Subcutaneous adipose tissue (tissue), 4 donors: Measurements from ENCODE around the gene HDAC8. TPM values are rescaled to one million over a fixed set of nuclear protein-coding genes. Genes with fewer than 3 reads are reported as not detected.

ENCODE experiments used
- CTCF ChIP-seq: fragments of 450-650 bp; IDR thresholded peaks from one replicate; pipeline ENCODE4 v1.5.1; 2016; ENCODE audit warnings: low read depth, mild to moderate bottlenecking, control low read depth, antibody characterized with exemption, moderate library complexity
- total RNA-seq, 4 donors: library from RNA; depleted of rRNA; stranded (reverse); fragments of >200 nt; gene quantifications; one replicate each; pipeline ENCODE4 v1.1.0, GENCODE V29; 2016

The HDAC8 gene
- total RNA-seq, 4 donors from 2014 or later = 26.2 to 34.0 (median 31.5) TPM

- TF ChIP-seq CTCF = no peak
These were observed 205.8 kb downstream of the HDAC8 start for GRCh38 chrX:72366701-72367454.

GRCh38 chrX:72366178-72366577, 206.5 kb downstream of the HDAC8 start:
- TF ChIP-seq CTCF = no peak

- TF ChIP-seq CTCF = no peak
These were observed 207.5 kb downstream of the HDAC8 start for GRCh38 chrX:72365126-72365525.

GRCh38 chrX:72360326-72360725, 212.3 kb downstream of the HDAC8 start:
- no peak for TF ChIP-seq CTCF

GRCh38 chrX:72358313-72358712, 214.3 kb downstream of the HDAC8 start:
- TF ChIP-seq CTCF = no peak

GRCh38 chrX:72352786-72353185, 219.9 kb downstream of the HDAC8 start:
- TF ChIP-seq CTCF = no peak

GRCh38 chrX:72351606-72352334, 220.9 kb downstream of the HDAC8 start:
- TF ChIP-seq CTCF = no peak
